K562 (cell line): ENCODE data around the gene CYB5B. TPM values are rescaled to one million over a fixed set of nuclear protein-coding genes. Genes with fewer than 3 reads are reported as not detected.

Experiments used
- ATAC-seq: fragments of 200-7000 bp; cut with Tn5 transposase; 3 replicates; pipeline ENCODE4 v1.9.1; 2020; ENCODE audit warnings: moderate library complexity
- BruUV-seq: library from RNA; stranded (reverse); fragments of 400-500 nt; replicated peaks from 2 replicates; lab custom pipeline; 2021; lab: Mats Ljungman, UMichigan
- CTCF ChIA-PET: fragments of 300-600 bp; formaldehyde crosslinking; extraction: SDS; loops from one replicate; lab custom pipeline; 2021; ENCODE audit warnings: low intra/inter-chr PET ratio; lab: Yijun Ruan, JAX
- POLR2A ChIA-PET: fragments of 300-600, 350-650 bp; sonication (Branson Sonifier 250); formaldehyde crosslinking; extraction: SDS; loops from one replicate; lab custom pipeline; 2021; ENCODE audit warnings: antibody characterized with exemption, inconsistent platforms; lab: Yijun Ruan, JAX
- DNase-seq, 4 experiments: peaks; one replicate each; pipeline versions ENCODE4 v3.0.0 to v3.0.0-alpha.2; 2011 to 2018; ENCODE audit warnings: low spot score in 3 of 4, mixed read lengths in 3 of 4; ENCODE audit errors: extremely low read depth in 1 of 4
- FAIRE-seq: peaks from 2 replicates; lab custom pipeline; 2011; peaks lifted over from hg19 to GRCh38; lab: Jason Lieb, UNC
- H2AFZ ChIP-seq: 2 replicates; pipeline ENCODE4 v1.6.0; 2011; ENCODE audit warnings: low read depth, low read length, control low read depth, inconsistent platforms
- H3K27ac ChIP-seq: fragments of 200-600 bp; 3 replicates; pipeline ENCODE4 v1.8.0; 2011; ENCODE audit warnings: low read depth, mild to moderate bottlenecking, control low read depth, inconsistent platforms, low read length, moderate library complexity, mixed read lengths; ENCODE audit errors: extremely low read depth
- H3K27me3 ChIP-seq, 2 experiments: fragments of 300-600 bp in 1 of 2; 2 replicates in 1 of 2; 3 replicates in 1 of 2; pipeline versions ENCODE4 v1.6.0 to v1.8.0; 2011; ENCODE audit warnings: inconsistent platforms in 2 of 2, low read length in 2 of 2, mild to moderate bottlenecking in 1 of 2, mixed read lengths in 1 of 2, moderate library complexity in 1 of 2; ENCODE audit not compliant: control insufficient read depth in 2 of 2, insufficient read depth in 2 of 2
- H3K36me3 ChIP-seq: fragments of 300-600 bp; 3 replicates; pipeline ENCODE4 v1.8.0; 2011; ENCODE audit warnings: mild to moderate bottlenecking, low read length, inconsistent platforms; ENCODE audit not compliant: control insufficient read depth, insufficient read depth
- H3K4me1 ChIP-seq, 2 experiments: fragments of 200-600 bp in 1 of 2; replicated peaks in 1 of 2; 2 replicates in 1 of 2; 3 replicates in 1 of 2; pipeline versions ENCODE4 v1.5.1 to v1.8.0; 2011; ENCODE audit warnings: inconsistent platforms in 2 of 2, low read length in 2 of 2, mild to moderate bottlenecking in 1 of 2, mixed read lengths in 1 of 2, moderate library complexity in 1 of 2; ENCODE audit not compliant: control insufficient read depth in 2 of 2, insufficient read depth in 2 of 2
- H3K4me2 ChIP-seq: 2 replicates; pipeline ENCODE4 v1.6.1; 2011; ENCODE audit warnings: low read length, control low read depth, inconsistent platforms, mixed read lengths; ENCODE audit not compliant: insufficient read depth
- H3K4me3 ChIP-seq: fragments of 200-600 bp; sonication (generic), shearing (Covaris generic); 2 replicates; pipeline ENCODE4 v1.5.1; 2016; ENCODE audit warnings: control low read depth, inconsistent platforms
- H3K79me2 ChIP-seq: fragments of 200-600 bp; 3 replicates; pipeline ENCODE4 v1.8.0; 2011; ENCODE audit warnings: low read length, inconsistent platforms; ENCODE audit not compliant: control insufficient read depth, insufficient read depth
- H3K9ac ChIP-seq, 2 experiments: 2 replicates each; pipeline versions ENCODE4 v1.6.0 to v1.6.1; 2011; ENCODE audit warnings: low read depth in 2 of 2, low read length in 2 of 2, control low read depth in 1 of 2, inconsistent platforms in 1 of 2, mild to moderate bottlenecking in 1 of 2, mixed read lengths in 1 of 2; ENCODE audit not compliant: insufficient read depth in 1 of 2
- H3K9me1 ChIP-seq: one replicate; pipeline ENCODE4 v1.6.0; 2011; ENCODE audit warnings: inconsistent platforms, mild to moderate bottlenecking, low read length, moderate library complexity; ENCODE audit not compliant: control insufficient read depth, insufficient read depth
- H3K9me3 ChIP-seq: replicated peaks from 2 replicates; pipeline ENCODE4 v1.5.1; 2011; ENCODE audit warnings: low read depth, low read length, inconsistent platforms; ENCODE audit not compliant: control insufficient read depth, insufficient read depth
- H4K20me1 ChIP-seq: replicated peaks from 2 replicates; pipeline ENCODE4 v1.6.1; 2011; ENCODE audit warnings: low read length, inconsistent platforms, mixed read lengths; ENCODE audit not compliant: control insufficient read depth, insufficient read depth
- CCAR2 ChIP-seq: fragments of 200-400 bp; formaldehyde crosslinking; IDR thresholded peaks from 2 replicates; pipeline ENCODE4 v1.6.1; 2017; ENCODE audit warnings: mild to moderate bottlenecking, low read depth, low read length
- CREB1 ChIP-seq, 2 experiments: sonication (generic) in 1 of 2; formaldehyde crosslinking in 1 of 2; IDR thresholded peaks; 2 replicates each; pipeline versions ENCODE4 v1.6.1 to v1.8.0; 2012 to 2022; ENCODE audit warnings: inconsistent platforms in 1 of 2, mild to moderate bottlenecking in 1 of 2, missing genetic modification reagents in 1 of 2, moderate library complexity in 1 of 2
- ELF2 ChIP-seq: fragments of 250-450 bp; sonication (Bioruptor Pico); IDR thresholded peaks from 2 replicates; pipeline ENCODE4 v1.5.0; 2021; ENCODE audit warnings: mild to moderate bottlenecking
- HDAC1 ChIP-seq, 2 experiments: fragments of 450-650 bp; IDR thresholded peaks; 2 replicates each; pipeline ENCODE4 v1.6.1; 2016 to 2017; ENCODE audit warnings: inconsistent platforms in 1 of 2, mild to moderate bottlenecking in 1 of 2, moderate library complexity in 1 of 2
- HDAC3 ChIP-seq: fragments of 450-650 bp; IDR thresholded peaks from 2 replicates; pipeline ENCODE4 v1.6.1; 2018; ENCODE audit warnings: borderline replicate concordance, mild to moderate bottlenecking, moderate library complexity; ENCODE audit not compliant: partially characterized antibody
- HLTF ChIP-seq: fragments of 450-650 bp; IDR thresholded peaks from 2 replicates; pipeline ENCODE4 v1.6.1; 2016
- MTA1 ChIP-seq: fragments of 450-650 bp; IDR thresholded peaks from 2 replicates; pipeline ENCODE4 v1.6.1; 2017; ENCODE audit warnings: borderline replicate concordance
- NCOA6 ChIP-seq: fragments of 450-650 bp; IDR thresholded peaks from 2 replicates; pipeline ENCODE4 v1.6.1; 2017; ENCODE audit warnings: mild to moderate bottlenecking
- NR1H2 ChIP-seq: sonication (generic); formaldehyde crosslinking; IDR thresholded peaks from 2 replicates; pipeline ENCODE4 v1.4.0; 2020; ENCODE audit warnings: mild to moderate bottlenecking, missing genetic modification reagents
- PHF8 ChIP-seq: fragments of 200-600 bp; sonication (generic); IDR thresholded peaks from 2 replicates; pipeline ENCODE4 v1.6.1; 2012; ENCODE audit warnings: mixed run types, mild to moderate bottlenecking, inconsistent platforms, low read length, moderate library complexity, borderline replicate concordance
- RFX5 ChIP-seq: IDR thresholded peaks from 2 replicates; pipeline ENCODE4 v1.6.1; 2011; ENCODE audit warnings: low read depth, mild to moderate bottlenecking, improper control_type of control experiment, low read length
- RFX7 ChIP-seq: fragments of 250-450 bp; sonication (Bioruptor Pico); IDR thresholded peaks from 2 replicates; pipeline ENCODE4 v1.5.1; 2021; ENCODE audit warnings: mild to moderate bottlenecking
- SIRT6 ChIP-seq: IDR thresholded peaks from one replicate; pipeline ENCODE4 v1.6.1; 2012; ENCODE audit warnings: low read depth, mild to moderate bottlenecking, control low read depth, inconsistent platforms, low read length, moderate library complexity
- WGBS: fragments of 100-300 bp; shearing (Covaris generic); methylation state at CpG from one replicate; pipeline ENCODE4 v1.1.6; 2016; ENCODE audit warnings: low coverage, mixed read lengths; ENCODE audit not compliant: insufficient coverage; ENCODE audit errors: missing lambda C conversion rate; 5-methylcytosine and 5-hydroxymethylcytosine counted together
- in situ Hi-C: fragments of 300-500 bp; cut with MboI; formaldehyde crosslinking; loops from 4 replicates; pipeline ENCODE4 v1.15.0; 2018; ENCODE audit warnings: inconsistent platforms, mixed read lengths
- intact Hi-C: fragments of 100-400 bp; cut with micrococcal nuclease; formaldehyde crosslinking; loops from 2 replicates; pipeline ENCODE4 v1.14.2; 2022
- polyA plus RNA-seq, 8 experiments: library from polyadenylated mRNA; depleted of rRNA in 4 of 8; stranded (reverse) in 5 of 8; unstranded in 3 of 8; fragments of >200 nt; fragmentation: Nextera tagmentation in 2 of 8; fragmentation: Illumina TruSeq in 1 of 8; extraction: Ambion mirVana in 2 of 8; extraction: Trizol in 1 of 8; gene quantifications; 2 replicates each; pipeline versions ENCODE4 v1.2.1 to v1.2.3, GENCODE V29; 2011 to 2014; ENCODE audit warnings: inconsistent platforms in 1 of 8, missing spikeins in 1 of 8
- total RNA-seq, 7 experiments: library from RNA; depleted of rRNA in 6 of 7; stranded (reverse); fragments of >200 nt in 6 of 7; fragmentation: Illumina TruSeq in 2 of 7; extraction: Trizol in 2 of 7; gene quantifications; 2 replicates each; pipeline versions ENCODE4 v1.2.1 to v1.2.3, GENCODE V29; 2011 to 2021; ENCODE audit warnings: low replicate concordance in 1 of 7
- TF ChIP-seq, protein P1 (sequence below): fragments of 250-450 bp; sonication (Bioruptor Pico); IDR thresholded peaks from 2 replicates; pipeline ENCODE4 v1.8.0; 2021; ENCODE audit warnings: mild to moderate bottlenecking, moderate library complexity
- TF ChIP-seq, protein P2 (sequence below): fragments of 250-450 bp; sonication (Bioruptor Pico); IDR thresholded peaks from 2 replicates; pipeline ENCODE4 v1.4.0; 2020; ENCODE audit warnings: borderline replicate concordance
- TF ChIP-seq, protein P3 (sequence below): fragments of 200-400 bp; formaldehyde crosslinking; IDR thresholded peaks from 2 replicates; pipeline ENCODE4 v1.6.1; 2017; ENCODE audit warnings: mild to moderate bottlenecking, low read depth, low read length, moderate library complexity
- TF ChIP-seq, protein P4 (sequence below): fragments of 250-450 bp; sonication (Bioruptor Pico); IDR thresholded peaks from 2 replicates; pipeline ENCODE4 v1.8.0; 2022; ENCODE audit warnings: moderate library complexity, mild to moderate bottlenecking, inconsistent platforms

The CYB5B gene
- total and polyA plus RNA-seq, 9 of the 15 experiments (the other 6 are each of a cell fraction or from before 2014, with no cell fraction given) = 29.9 to 274 (median 136) TPM

DNA sequence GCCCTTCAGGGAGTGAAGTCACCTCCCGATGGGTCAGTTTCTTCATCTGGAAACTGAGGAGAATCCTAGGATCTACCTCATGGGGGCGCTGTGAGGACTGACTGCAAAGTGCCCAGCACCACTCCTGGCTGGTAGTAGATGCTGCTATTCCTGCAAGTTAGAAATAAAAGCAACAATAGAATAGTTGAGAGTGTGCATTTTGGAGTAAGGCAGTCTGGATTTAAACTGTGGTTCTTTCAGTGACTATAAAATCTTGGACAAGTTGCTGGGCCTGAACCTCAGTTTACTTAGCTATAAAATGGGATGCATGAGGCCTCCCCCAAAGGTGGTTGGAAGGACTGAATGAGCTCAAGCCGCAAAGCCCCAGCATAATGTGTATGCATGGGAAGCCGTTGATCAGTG lies 70.6 kb downstream of the CYB5B start:
- DNase-seq (peak; percentile 55 to 72 (median 66)), FAIRE-seq (peak; percentile 77), ATAC-seq (peak; percentile 90)
- Histone ChIP-seq H3K9me3 (no peaks in the 10 kb centered on the region), H3K4me1 (peaks cover 0 to 4% of the 10 kb centered on the region in 2 experiments; a peak in 3 of 5 replicates), H3K27ac (no peak overlapping the region), H3K9ac (no peak overlapping the region), H3K9me1 (no peaks in the 10 kb centered on the region), H3K4me3 (no peak overlapping the region), H3K4me2 (no peak overlapping the region), H3K36me3 (no peaks in the 10 kb centered on the region), H3K79me2 (no peaks in the 10 kb centered on the region), H4K20me1 (no peaks in the 10 kb centered on the region), H2AFZ (no peak overlapping the region), H3K27me3 (no peaks in the 10 kb centered on the region)
- POLR2A ChIA-PET = interaction anchor here (1.0 kb wide), 1 partner anchor 8 kb away, joined by 3 read pairs; no protein-coding TSS in a partner anchor
- 37% methylated on average over 4 of the region's 4 CpGs for WGBS
- intact Hi-C loops (loop anchor here (1.0 to 10.0 kb wide), 2 partner anchors 49 to 210 kb away; no protein-coding TSS in a partner anchor), in situ Hi-C loops (no loop called here)
- CTCF ChIA-PET = no interaction called here
- BruUV-seq = no TSS peak
- TF ChIP-seq SIRT6 (no peak), ELF2 (no peak), PHF8 (no peak), NR1H2 (CRISPR knock-in tag) (no peak), NCOA6 (no peak), CREB1 (IDR thresholded peaks at IDR 0.05) (no peak), CREB1 (CRISPR knock-in tag; IDR thresholded peaks at IDR 0.05) (no peak), RFX5 (no peak), HDAC1 (IDR thresholded peaks at IDR 0.05) (no peak), MTA1 (no peak), HLTF (no peak), HDAC3 (no peak), CCAR2 (no peak), RFX7 (CRISPR knock-in tag) (no peak)
- TF ChIP-seq, protein P1, sequence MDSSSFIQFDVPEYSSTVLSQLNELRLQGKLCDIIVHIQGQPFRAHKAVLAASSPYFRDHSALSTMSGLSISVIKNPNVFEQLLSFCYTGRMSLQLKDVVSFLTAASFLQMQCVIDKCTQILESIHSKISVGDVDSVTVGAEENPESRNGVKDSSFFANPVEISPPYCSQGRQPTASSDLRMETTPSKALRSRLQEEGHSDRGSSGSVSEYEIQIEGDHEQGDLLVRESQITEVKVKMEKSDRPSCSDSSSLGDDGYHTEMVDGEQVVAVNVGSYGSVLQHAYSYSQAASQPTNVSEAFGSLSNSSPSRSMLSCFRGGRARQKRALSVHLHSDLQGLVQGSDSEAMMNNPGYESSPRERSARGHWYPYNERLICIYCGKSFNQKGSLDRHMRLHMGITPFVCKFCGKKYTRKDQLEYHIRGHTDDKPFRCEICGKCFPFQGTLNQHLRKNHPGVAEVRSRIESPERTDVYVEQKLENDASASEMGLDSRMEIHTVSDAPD (CRISPR knock-in tag) = no peak
- TF ChIP-seq, protein P2, sequence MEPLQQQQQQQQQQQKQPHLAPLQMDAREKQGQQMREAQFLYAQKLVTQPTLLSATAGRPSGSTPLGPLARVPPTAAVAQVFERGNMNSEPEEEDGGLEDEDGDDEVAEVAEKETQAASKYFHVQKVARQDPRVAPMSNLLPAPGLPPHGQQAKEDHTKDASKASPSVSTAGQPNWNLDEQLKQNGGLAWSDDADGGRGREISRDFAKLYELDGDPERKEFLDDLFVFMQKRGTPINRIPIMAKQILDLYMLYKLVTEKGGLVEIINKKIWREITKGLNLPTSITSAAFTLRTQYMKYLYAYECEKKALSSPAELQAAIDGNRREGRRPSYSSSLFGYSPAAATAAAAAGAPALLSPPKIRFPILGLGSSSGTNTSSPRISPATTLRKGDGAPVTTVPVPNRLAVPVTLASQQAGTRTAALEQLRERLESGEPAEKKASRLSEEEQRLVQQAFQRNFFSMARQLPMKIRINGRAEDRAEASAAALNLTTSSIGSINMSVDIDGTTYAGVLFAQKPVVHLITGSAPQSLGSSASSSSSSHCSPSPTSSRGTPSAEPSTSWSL (CRISPR knock-in tag) = no peak
- TF ChIP-seq, protein P3, sequence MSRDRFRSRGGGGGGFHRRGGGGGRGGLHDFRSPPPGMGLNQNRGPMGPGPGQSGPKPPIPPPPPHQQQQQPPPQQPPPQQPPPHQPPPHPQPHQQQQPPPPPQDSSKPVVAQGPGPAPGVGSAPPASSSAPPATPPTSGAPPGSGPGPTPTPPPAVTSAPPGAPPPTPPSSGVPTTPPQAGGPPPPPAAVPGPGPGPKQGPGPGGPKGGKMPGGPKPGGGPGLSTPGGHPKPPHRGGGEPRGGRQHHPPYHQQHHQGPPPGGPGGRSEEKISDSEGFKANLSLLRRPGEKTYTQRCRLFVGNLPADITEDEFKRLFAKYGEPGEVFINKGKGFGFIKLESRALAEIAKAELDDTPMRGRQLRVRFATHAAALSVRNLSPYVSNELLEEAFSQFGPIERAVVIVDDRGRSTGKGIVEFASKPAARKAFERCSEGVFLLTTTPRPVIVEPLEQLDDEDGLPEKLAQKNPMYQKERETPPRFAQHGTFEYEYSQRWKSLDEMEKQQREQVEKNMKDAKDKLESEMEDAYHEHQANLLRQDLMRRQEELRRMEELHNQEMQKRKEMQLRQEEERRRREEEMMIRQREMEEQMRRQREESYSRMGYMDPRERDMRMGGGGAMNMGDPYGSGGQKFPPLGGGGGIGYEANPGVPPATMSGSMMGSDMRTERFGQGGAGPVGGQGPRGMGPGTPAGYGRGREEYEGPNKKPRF = no peak
- TF ChIP-seq, protein P4, sequence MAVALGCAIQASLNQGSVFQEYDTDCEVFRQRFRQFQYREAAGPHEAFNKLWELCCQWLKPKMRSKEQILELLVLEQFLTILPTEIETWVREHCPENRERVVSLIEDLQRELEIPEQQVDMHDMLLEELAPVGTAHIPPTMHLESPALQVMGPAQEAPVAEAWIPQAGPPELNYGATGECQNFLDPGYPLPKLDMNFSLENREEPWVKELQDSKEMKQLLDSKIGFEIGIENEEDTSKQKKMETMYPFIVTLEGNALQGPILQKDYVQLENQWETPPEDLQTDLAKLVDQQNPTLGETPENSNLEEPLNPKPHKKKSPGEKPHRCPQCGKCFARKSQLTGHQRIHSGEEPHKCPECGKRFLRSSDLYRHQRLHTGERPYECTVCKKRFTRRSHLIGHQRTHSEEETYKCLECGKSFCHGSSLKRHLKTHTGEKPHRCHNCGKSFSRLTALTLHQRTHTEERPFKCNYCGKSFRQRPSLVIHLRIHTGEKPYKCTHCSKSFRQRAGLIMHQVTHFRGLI (CRISPR knock-in tag) = no peak
